Aorta (tissue), 5 donors: ENCODE measurements around the gene GPRC5B. TPM values are rescaled to one million over a fixed set of nuclear protein-coding genes. Genes with fewer than 3 reads are reported as not detected.

Source experiments
- ATAC-seq: fragments of 200-7000 bp; cut with Tn5 transposase; one replicate; pipeline ENCODE4 v1.9.1; 2022; ENCODE audit warnings: moderate library complexity; ENCODE audit not compliant: low FRiP score
- DNase-seq, 2 donors: peaks; one replicate each; pipeline ENCODE4 v3.0.0-alpha.2; 2020
- H3K27ac ChIP-seq, 2 donors: one replicate each; pipeline ENCODE4 v1.5.1; 2013; ENCODE audit warnings: low read length in 2 of 2, mild to moderate bottlenecking in 2 of 2, moderate library complexity in 2 of 2, control low read depth in 1 of 2, inconsistent platforms in 1 of 2, low read depth in 1 of 2
- H3K27me3 ChIP-seq, 2 donors: one replicate each; pipeline ENCODE4 v1.6.1; 2013; ENCODE audit warnings: control low read depth in 1 of 2, low read length in 1 of 2, mild to moderate bottlenecking in 1 of 2, moderate library complexity in 1 of 2; ENCODE audit not compliant: insufficient read depth in 2 of 2, control insufficient read depth in 1 of 2
- H3K36me3 ChIP-seq, 2 donors: one replicate each; pipeline ENCODE4 v1.6.1; 2013; ENCODE audit warnings: control low read depth in 1 of 2, low read length in 1 of 2, mild to moderate bottlenecking in 1 of 2; ENCODE audit not compliant: insufficient read depth in 2 of 2, control insufficient read depth in 1 of 2
- H3K4me1 ChIP-seq, 2 donors: one replicate each; pipeline ENCODE4 v1.6.1; 2013; ENCODE audit warnings: low read length in 2 of 2, control low read depth in 1 of 2, mild to moderate bottlenecking in 1 of 2, moderate library complexity in 1 of 2; ENCODE audit not compliant: insufficient read depth in 2 of 2, control insufficient read depth in 1 of 2
- H3K4me3 ChIP-seq, 2 donors: one replicate each; pipeline ENCODE4 v1.5.1; 2013; ENCODE audit warnings: low read length in 2 of 2, control low read depth in 1 of 2, mild to moderate bottlenecking in 1 of 2
- H3K9me3 ChIP-seq: one replicate; pipeline ENCODE4 v1.6.1; 2013; ENCODE audit warnings: mild to moderate bottlenecking, low read length; ENCODE audit not compliant: control insufficient read depth
- WGBS, 2 donors: extraction: QIAGEN DNeasy Blood & Tissue Kit; methylation state at CpG; one replicate each; pipeline ENCODE4 v1.1.7; 2013; 5-methylcytosine and 5-hydroxymethylcytosine counted together
- intact Hi-C, 2 donors: fragments of 100-400 bp; cut with DNase I; formaldehyde crosslinking; loops; one replicate each; pipeline versions ENCODE4 v1.14.2 to v1.15.0; 2022
- polyA plus RNA-seq, 2 donors: library from polyadenylated mRNA; stranded (reverse); fragments of 200-250 nt; gene quantifications; one replicate each; pipeline ENCODE4 v1.2.3, GENCODE V29; 2013
- total RNA-seq, 2 donors: library from RNA; stranded (reverse); fragmentation: NEBNext Ultra II Directional; extraction: Animal tissue kit (Norgen Biotek cat#: 25700); gene quantifications; one replicate each; pipeline ENCODE4 v1.2.1, GENCODE V29; 2021
- donor health status: healthy with polysubstance abuse.
- donor health status: Bipolar disorder and iron deficiency.
- donor health status: DM: no; HTN: no; CAD: no.
- donor health status: DM: no; HTN: no; CAD: no.
- donor health status: DM: yes; HTN: yes; CAD: no.

Gene GPRC5B
- total and polyA plus RNA-seq, 4 donors, result 1.8 to 41.1 (median 9.0) TPM

DNA sequence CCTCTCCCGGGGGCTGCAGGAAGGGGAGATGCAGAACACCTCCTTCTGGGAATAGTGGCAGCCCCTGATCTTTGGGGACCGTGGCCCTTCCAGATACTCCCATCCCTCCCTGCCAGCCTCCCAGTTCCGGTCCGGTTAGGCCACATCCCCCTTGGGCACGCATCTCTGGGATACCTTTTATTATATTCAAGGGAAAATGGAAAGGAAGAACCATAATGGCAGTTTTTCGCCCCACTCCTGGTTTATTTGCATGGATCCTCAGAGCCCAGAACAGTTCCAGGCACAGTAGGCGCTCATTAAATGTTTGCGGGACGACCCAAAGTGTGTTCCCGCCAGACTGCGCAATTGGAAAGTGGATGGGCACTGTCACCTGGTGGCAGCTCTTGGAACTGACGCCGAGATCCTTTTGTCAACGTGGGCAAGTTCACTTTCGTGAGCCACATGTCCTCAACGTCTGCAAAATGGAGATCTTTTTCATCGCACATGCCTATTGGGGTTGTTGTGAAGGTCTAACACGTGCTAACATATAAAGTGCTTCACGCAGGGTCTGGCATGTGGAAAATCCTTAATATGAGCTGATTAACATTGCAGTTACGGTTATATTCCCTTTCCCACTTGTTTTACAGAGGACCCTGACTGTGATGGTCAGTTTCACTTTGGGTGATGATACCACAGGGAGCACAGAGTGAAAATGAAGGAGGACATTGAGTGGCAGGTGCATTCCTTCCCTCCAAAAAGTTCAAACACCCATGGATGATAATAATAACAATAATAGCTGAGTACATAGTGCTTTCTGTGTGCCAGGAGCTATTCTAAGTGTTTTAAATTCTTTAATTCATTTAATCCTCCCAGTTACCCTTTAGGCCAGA lies 1.7 kb upstream of the GPRC5B start:
- peak; percentile 80 for ATAC-seq
- H3K36me3 ChIP-seq, result no peaks in the 10 kb centered on the region
- peak overlapping the region; percentile 7 to 20 for H3K4me3 ChIP-seq
- H3K27ac ChIP-seq, result no peak overlapping the region
- 3% methylated on average over 20 of the region's 20 CpGs for WGBS, 2 donors
- H3K9me3 ChIP-seq, result peaks cover 4% of the 10 kb centered on the region
- peak; percentile 79 to 93 for DNase-seq
- H3K27me3 ChIP-seq, result no peaks in the 10 kb centered on the region
- H3K4me1 ChIP-seq, result no peaks in the 10 kb centered on the region
- intact Hi-C loops, result loop anchor here (1.0 to 10.0 kb wide), 5 partner anchors 169 to 329 kb away; partner anchors contain the start of genes IQCK (in 1 of the 2), KNOP1 (in 1 of the 2) and VPS35L (in 1 of the 2)

DNA sequence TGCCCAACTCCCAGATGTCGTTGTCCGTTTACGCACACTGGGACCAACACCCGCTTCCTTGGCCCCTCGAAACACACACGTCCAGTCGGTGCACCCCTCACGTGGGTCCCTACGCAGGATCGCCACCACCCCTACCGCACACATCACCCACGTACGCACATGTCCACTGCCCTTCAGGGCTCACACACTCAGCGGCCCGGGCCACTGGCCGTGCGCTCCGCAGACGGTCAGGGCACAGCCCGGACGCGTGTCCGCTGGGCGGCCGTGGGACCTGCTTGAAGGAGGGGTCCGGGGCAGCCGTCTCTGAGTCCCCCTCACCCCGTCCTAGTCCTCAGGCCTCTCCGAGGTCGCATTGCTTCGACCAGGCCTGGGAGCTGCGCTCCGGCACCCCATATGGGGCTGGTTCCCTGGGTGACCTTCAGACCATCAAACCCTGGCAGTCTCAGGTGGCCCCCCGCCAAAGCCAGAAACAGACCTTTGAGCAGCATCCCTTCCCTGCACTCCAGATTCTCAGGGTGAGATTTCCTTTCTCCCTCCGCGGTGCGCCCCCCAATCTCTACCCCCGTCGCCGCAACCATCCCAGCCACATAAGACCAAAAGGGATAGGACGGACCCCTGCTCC lies 914 bp upstream of the GPRC5B start:
- no peaks in the 10 kb centered on the region for H3K4me1 ChIP-seq
- no peak overlapping the region for H3K27ac ChIP-seq
- H3K36me3 ChIP-seq, result no peaks in the 10 kb centered on the region
- peak overlapping the region; percentile 4 to 50 for H3K4me3 ChIP-seq
- H3K9me3 ChIP-seq, result peaks cover under 1% of the 10 kb centered on the region
- intact Hi-C loops, result loop anchor here (1.0 to 10.0 kb wide), 6 partner anchors 168 to 328 kb away; partner anchors contain the start of genes IQCK (in 1 of the 2), KNOP1 (in 1 of the 2) and VPS35L (in 1 of the 2)
- ATAC-seq (peak; percentile 62), DNase-seq (no peak)
- WGBS, 2 donors, result 10 to 12% methylated on average over 39 to 41 of the region's 41 CpGs
- H3K27me3 ChIP-seq, result no peaks in the 10 kb centered on the region

DNA sequence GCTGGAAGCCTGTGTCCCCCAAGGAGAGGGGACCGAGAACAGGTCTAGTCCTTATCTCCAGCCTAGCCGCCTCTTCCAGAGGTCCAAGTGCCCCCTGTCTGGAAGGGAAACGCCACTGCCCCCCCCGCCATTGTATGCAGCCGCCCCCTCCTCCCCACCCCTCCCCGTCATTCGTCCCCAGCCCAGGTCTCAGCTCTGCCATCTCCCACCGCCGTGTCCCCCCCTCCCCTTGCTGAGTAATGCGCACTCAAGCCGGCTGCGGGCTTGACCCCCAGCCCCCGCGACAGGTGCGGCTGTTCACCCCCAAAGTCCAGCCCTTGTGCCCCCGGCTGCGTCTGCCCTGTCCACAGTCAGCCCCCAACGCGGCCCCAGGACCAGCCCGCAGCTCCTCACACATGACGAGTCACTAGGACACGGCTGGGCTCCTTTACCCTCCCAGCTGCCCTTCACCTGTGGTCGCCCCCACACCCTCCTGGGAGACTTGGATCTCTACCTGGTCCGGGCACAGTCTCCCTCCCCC lies 622 bp downstream of the GPRC5B start:
- no peaks in the 10 kb centered on the region for H3K36me3 ChIP-seq
- no peaks in the 10 kb centered on the region for H3K9me3 ChIP-seq
- H3K27ac ChIP-seq, result no peak overlapping the region
- H3K4me3 ChIP-seq, result peak overlapping the region; percentile 46 to 50
- DNase-seq (no peak), ATAC-seq (no peak)
- H3K4me1 ChIP-seq, result no peaks in the 10 kb centered on the region
- 1 to 2% methylated on average over 24 of the region's 24 CpGs for WGBS, 2 donors
- intact Hi-C loops, result loop anchor here (1.0 to 10.0 kb wide), 3 partner anchors 166 to 325 kb away; partner anchors contain the start of genes IQCK (in 1 of the 2) and KNOP1 (in 1 of the 2)
- H3K27me3 ChIP-seq, result no peaks in the 10 kb centered on the region

DNA sequence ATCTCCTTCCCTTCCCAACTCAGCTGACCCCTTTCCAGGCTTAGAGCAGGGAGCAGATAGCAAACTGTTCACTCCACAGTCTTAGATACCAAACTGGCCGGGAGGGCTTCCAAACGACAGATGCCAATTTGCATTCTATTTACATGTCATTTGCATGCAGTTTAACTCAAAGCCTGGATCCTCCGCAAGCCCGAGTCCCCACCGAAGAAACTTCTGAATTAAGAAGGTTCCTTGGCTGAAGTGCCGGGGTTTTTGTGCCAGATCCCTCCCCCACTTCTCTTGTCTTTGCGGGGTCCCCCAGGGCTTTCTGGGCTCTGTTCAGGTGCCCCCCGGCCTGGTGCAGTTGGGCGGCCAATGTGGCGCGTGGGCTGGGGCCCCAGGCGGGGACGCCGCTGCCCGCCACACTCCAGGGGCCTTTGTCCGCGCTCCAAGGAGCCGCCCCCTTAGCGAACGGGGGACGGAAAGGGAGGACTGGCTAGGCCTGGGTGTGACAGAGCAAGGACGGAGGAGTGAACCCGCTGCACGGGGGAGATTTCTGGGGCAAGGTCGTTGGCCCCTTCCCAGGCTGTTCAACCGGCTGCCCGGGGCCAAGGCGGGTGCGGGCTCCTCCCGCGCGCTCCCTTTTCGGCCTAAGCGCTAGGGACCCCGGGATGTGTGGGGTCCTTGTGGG lies 1.2 kb downstream of the GPRC5B start:
- Histone ChIP-seq H3K4me1 (no peaks in the 10 kb centered on the region), H3K4me3 (peak overlapping the region; percentile 46 to 50), H3K27me3 (no peaks in the 10 kb centered on the region), H3K36me3 (no peaks in the 10 kb centered on the region), H3K9me3 (no peaks in the 10 kb centered on the region), H3K27ac (no peak overlapping the region)
- intact Hi-C loops, result loop anchor here in 1 of 2 donors (10.0 kb wide), 1 partner anchor 279 kb away; no protein-coding TSS in a partner anchor
- DNase-seq, result peak in 1 of 2 donors; percentile 80
- 1% methylated on average over 32 to 35 of the region's 35 CpGs for WGBS, 2 donors
- peak; percentile 5 for ATAC-seq

DNA sequence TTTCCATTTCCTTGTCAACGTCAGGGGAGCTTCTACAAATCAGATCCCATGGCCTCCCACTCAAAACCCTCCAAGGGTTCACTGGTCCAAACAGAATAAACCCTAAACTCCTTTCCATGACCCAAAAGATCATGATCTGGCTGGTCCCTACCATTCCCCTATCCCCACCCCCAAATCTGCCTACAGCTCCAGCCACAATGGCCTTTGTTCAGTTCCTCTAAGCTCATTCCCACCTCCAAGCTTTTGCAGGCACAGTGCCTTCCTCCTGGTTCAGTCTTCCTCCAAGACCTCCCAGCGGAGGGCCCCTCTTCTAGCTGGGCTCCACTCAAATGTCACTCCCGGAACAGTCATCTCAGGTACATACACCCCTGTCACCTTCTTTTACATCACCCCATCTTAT lies 2.0 kb downstream of the GPRC5B start:
- WGBS, 2 donors, result 65 to 85% methylated on average over 3 of the region's 3 CpGs
- H3K36me3 ChIP-seq, result no peaks in the 10 kb centered on the region
- H3K27me3 ChIP-seq, result no peaks in the 10 kb centered on the region
- ATAC-seq (no peak), DNase-seq (no peak)
- intact Hi-C loops, result loop anchor here in 1 of 2 donors (10.0 kb wide), 1 partner anchor 278 kb away; no protein-coding TSS in a partner anchor
- no peak overlapping the region for H3K27ac ChIP-seq
- H3K4me3 ChIP-seq, result no peak overlapping the region
- no peaks in the 10 kb centered on the region for H3K9me3 ChIP-seq
- H3K4me1 ChIP-seq, result no peaks in the 10 kb centered on the region

DNA sequence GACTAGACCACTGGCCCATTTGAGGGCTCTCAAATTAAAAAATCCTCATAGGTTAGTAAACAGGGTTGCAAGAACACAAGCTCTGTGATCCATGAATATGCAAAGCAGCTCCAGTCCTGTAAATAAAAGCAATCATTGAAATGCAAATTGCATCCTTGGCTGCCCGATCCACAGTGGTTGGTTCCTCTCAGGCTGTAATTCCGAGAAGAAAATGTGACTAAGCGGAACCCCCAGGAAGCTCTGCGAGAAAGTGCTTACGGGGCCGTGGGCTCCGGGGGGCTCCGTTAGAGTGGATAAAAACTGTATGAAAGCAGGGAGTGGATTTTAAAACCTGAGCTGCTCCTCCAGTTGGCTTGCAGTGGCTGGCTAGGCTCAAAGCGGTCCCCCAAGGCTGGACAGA lies 2.5 kb downstream of the GPRC5B start:
- ATAC-seq, result no peak
- 77 to 87% methylated on average over 9 of the region's 9 CpGs for WGBS, 2 donors
- H3K36me3 ChIP-seq, result no peaks in the 10 kb centered on the region
- no peak overlapping the region for H3K27ac ChIP-seq
- intact Hi-C loops, result loop anchor here in 1 of 2 donors (10.0 kb wide), 1 partner anchor 277 kb away; no protein-coding TSS in a partner anchor
- DNase-seq, result no peak
- H3K4me1 ChIP-seq, result no peaks in the 10 kb centered on the region
- no peaks in the 10 kb centered on the region for H3K9me3 ChIP-seq
- no peak overlapping the region for H3K4me3 ChIP-seq
- no peaks in the 10 kb centered on the region for H3K27me3 ChIP-seq

- DNase-seq (no peak), ATAC-seq (no peak)
- no peaks in the 10 kb centered on the region for H3K4me1 ChIP-seq
- 75 to 80% methylated on average over 6 of the region's 6 CpGs for WGBS, 2 donors
- H3K9me3 ChIP-seq, result no peaks in the 10 kb centered on the region
- intact Hi-C loops, result loop anchor here in 1 of 2 donors (10.0 kb wide), 1 partner anchor 277 kb away; no protein-coding TSS in a partner anchor
- H3K36me3 ChIP-seq, result no peaks in the 10 kb centered on the region
- no peak overlapping the region for H3K4me3 ChIP-seq
- H3K27ac ChIP-seq, result no peak overlapping the region
- H3K27me3 ChIP-seq, result no peaks in the 10 kb centered on the region
Observed at GRCh38 chr16:19881783-19882182, 2.9 kb downstream of the GPRC5B start.

DNA sequence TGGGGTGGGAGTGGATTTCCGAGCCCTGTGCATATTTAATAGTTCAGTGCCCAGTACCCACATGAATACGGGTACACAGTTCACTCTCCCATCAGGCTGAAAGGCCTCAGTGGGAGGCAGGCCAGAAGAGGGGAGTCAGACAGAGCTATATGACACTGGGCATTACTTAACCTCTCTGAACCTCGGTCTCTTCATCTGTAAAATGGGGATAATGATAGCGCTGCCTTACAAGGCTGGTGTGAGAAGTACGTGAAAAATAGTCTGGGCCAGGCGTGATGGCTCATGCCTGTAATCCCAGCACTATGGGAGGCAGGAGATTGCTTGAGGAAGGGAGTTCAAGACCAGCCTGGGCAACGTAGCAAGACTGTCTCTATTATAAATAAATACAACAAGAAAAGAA lies 3.6 kb downstream of the GPRC5B start:
- ATAC-seq (no peak), DNase-seq (no peak)
- Histone ChIP-seq H3K4me1 (no peaks in the 10 kb centered on the region), H3K4me3 (no peak overlapping the region), H3K36me3 (no peaks in the 10 kb centered on the region), H3K27me3 (no peaks in the 10 kb centered on the region), H3K27ac (no peak overlapping the region), H3K9me3 (no peaks in the 10 kb centered on the region)
- intact Hi-C loops, result loop anchor here in 1 of 2 donors (10.0 kb wide), 1 partner anchor 276 kb away; no protein-coding TSS in a partner anchor
- WGBS, 2 donors, result 94 to 97% methylated on average over 7 of the region's 7 CpGs
